ENCODE measurements around the gene ATF6B.
A peak's percentile ranks its signal among the peaks of the same experiment; 100 is the strongest.
"Not testable (repeated sequence)": the region's sequence is repeated elsewhere in the genome, so short reads cannot be mapped to it uniquely, and the experiment has no call there.

The ATF6B gene

GRCh38 chr6:32079566-32080290 lies 48.3 kb downstream of the ATF6B start:
- DNase-seq: no peak

GRCh38 chr6:32076321-32076809 lies 51.7 kb downstream of the ATF6B start:
- DNase-seq: peak; percentile 40

GRCh38 chr6:32075781-32076180 lies 52.3 kb downstream of the ATF6B start:
- DNase-seq: no peak

GRCh38 chr6:32074996-32075532 lies 53.0 kb downstream of the ATF6B start:
- no peak for DNase-seq

- no peak for DNase-seq
Observed at GRCh38 chr6:32073613-32074012, 54.4 kb downstream of the ATF6B start.

- no peak for DNase-seq
Observed at GRCh38 chr6:32073101-32073500, 54.9 kb downstream of the ATF6B start.

- no peak for DNase-seq
Observed at GRCh38 chr6:32070814-32071543, 57.1 kb downstream of the ATF6B start.

- DNase-seq: no peak
Observed at GRCh38 chr6:32069878-32070515, 58.0 kb downstream of the ATF6B start.

- no peak for DNase-seq
Observed at GRCh38 chr6:32069460-32069859, 58.6 kb downstream of the ATF6B start.

GRCh38 chr6:32068867-32069266 lies 59.2 kb downstream of the ATF6B start:
- DNase-seq: no peak

- not testable (repeated sequence) for DNase-seq
Observed at GRCh38 chr6:32068315-32068714, 59.7 kb downstream of the ATF6B start.

- not testable (repeated sequence) for DNase-seq
Observed at GRCh38 chr6:32067521-32067920, 60.5 kb downstream of the ATF6B start.

All from MV-4-11 (cell line).